NCI-H146 treated with DMSO at 0.1 percent for 48 hours (cell line): ENCODE results near the gene ERC1.
"Not testable (repeated sequence)": the region's sequence is repeated elsewhere in the genome, so short reads cannot be mapped to it uniquely, and the experiment has no call there.

ENCODE experiments used
- DNase-seq: peaks from one replicate; lab custom pipeline; 2025; ENCODE audit not compliant: unreplicated experiment; lab: John Stamatoyannopoulos, UW

The ERC1 gene

GRCh38 chr12:1179128-1179527, 188.1 kb downstream of the ERC1 start:
- DNase-seq = no peak

GRCh38 chr12:1182069-1182468, 191.0 kb downstream of the ERC1 start:
- DNase-seq = no peak

- no peak for DNase-seq
Observed at GRCh38 chr12:1184402-1184801, 193.4 kb downstream of the ERC1 start.

GRCh38 chr12:1185460-1186182, 194.6 kb downstream of the ERC1 start:
- DNase-seq = no peak

GRCh38 chr12:1186298-1186697, 195.3 kb downstream of the ERC1 start:
- DNase-seq = no peak

GRCh38 chr12:1188016-1188415, 197.0 kb downstream of the ERC1 start:
- no peak for DNase-seq

GRCh38 chr12:1189163-1189562, 198.1 kb downstream of the ERC1 start:
- no peak for DNase-seq

- DNase-seq = no peak
Observed at GRCh38 chr12:1195513-1195912, 204.5 kb downstream of the ERC1 start.

- DNase-seq = no peak
Observed at GRCh38 chr12:1197264-1198018, 206.4 kb downstream of the ERC1 start.

GRCh38 chr12:1198854-1199253, 207.8 kb downstream of the ERC1 start:
- DNase-seq = not testable (repeated sequence)

- no peak for DNase-seq
Observed at GRCh38 chr12:1199700-1200099, 208.7 kb downstream of the ERC1 start.

GRCh38 chr12:1201030-1201429, 210.0 kb downstream of the ERC1 start:
- no peak for DNase-seq

GRCh38 chr12:1201886-1202285, 210.9 kb downstream of the ERC1 start:
- DNase-seq = no peak

- DNase-seq = no peak
Observed at GRCh38 chr12:1203735-1204019, 212.7 kb downstream of the ERC1 start.

- no peak for DNase-seq
Observed at GRCh38 chr12:1204581-1205121, 213.6 kb downstream of the ERC1 start.

GRCh38 chr12:1205512-1206060, 214.6 kb downstream of the ERC1 start:
- no peak for DNase-seq

GRCh38 chr12:1206118-1206734, 215.2 kb downstream of the ERC1 start:
- no peak for DNase-seq

GRCh38 chr12:1207276-1207675, 216.3 kb downstream of the ERC1 start:
- DNase-seq = no peak

GRCh38 chr12:1208719-1209118, 217.7 kb downstream of the ERC1 start:
- not testable (repeated sequence) for DNase-seq

- no peak for DNase-seq
Observed at GRCh38 chr12:1212526-1212925, 221.5 kb downstream of the ERC1 start.

- no peak for DNase-seq
Observed at GRCh38 chr12:1213205-1213604, 222.2 kb downstream of the ERC1 start.
